Stimulated activated CD4-positive, alpha-beta T cell treated with anti-CD3 and anti-CD28 coated beads, TNF-alpha, amount 100 ng/mL, for 1 hour (primary cell): ENCODE data around the gene KCNK18.
A peak's percentile ranks its signal among the peaks of the same experiment; 100 is the strongest.

Source experiments
- DNase-seq, 3 donors: peaks; one replicate each; pipeline ENCODE4 v3.0.0-alpha.2; 2020; ENCODE audit warnings: low read depth in 3 of 3, low spot score in 1 of 3

Gene KCNK18

DNA sequence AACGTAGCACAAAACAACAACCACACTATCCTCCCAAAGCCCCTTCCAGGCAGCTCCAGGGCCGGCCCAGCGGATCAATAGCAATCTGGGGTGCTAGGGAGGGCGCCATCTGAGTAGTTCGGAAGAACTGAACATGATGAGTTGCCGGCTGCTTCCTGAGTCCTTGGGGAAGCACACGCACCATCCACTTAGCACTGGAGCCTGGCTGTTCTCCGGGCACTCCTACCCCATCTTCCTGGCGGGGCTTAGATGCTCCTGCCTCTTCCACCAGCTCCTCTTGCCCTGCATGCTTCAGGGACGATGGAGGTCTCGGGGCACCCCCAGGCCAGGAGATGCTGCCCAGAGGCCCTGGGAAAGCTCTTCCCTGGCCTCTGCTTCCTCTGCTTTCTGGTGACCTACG is at the start of gene KCNK18:
TSS of gene KCNK18 (plus strand) at position 301 of the 400 bp plus-strand sequence. CDS start at position 301, 0 bp downstream.
- DNase-seq, result no peak

GRCh38 chr10:117148284-117148683 is 49.0 kb upstream of the KCNK18 start:
- DNase-seq, result no peak

DNA sequence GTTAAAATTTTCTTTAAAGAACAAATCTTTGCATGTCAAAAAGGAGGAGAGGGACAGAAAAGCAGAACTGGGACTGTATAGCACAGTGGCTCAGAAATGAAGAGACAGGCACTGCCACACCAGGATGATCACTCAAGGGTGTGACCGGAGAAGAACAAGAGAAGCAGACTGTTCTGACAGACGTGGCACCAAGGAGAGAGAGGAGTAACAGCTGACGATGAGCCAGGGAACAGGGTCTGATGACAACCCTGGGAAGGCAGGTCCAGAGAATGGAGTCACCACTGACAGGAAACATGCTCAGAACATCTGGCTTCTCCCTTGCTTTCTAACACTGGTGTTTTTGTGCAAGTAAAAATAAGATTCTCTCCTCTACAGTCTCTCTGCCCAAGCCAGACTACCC is 44.6 kb upstream of the KCNK18 start:
- no peak for DNase-seq

GRCh38 chr10:117158297-117158696 is 39.0 kb upstream of the KCNK18 start:
- DNase-seq, result no peak

DNA sequence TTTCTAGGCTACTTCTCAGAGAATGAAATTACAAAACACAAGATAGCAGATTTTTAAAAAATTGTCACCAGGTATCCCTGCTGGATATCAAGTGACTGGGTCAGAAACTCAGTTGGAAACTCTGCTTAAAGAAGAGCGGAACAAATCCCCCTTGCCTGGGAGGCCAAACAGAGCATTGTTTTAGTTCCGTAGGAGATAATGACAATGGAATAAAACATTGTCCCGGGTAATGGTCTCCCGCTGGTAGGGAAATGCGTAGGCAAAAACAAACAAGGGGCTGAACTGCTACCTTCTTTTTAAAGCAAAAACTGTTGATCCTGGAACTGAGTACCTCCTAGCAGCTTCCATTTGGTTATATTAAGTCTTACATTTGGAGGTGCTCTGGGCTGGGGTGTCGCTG is 37.9 kb upstream of the KCNK18 start:
- no peak for DNase-seq

GRCh38 chr10:117160567-117160966 is 36.7 kb upstream of the KCNK18 start:
- no peak for DNase-seq

GRCh38 chr10:117161386-117162033 is 35.8 kb upstream of the KCNK18 start:
- no peak for DNase-seq

GRCh38 chr10:117162093-117163060 is 34.9 kb upstream of the KCNK18 start:
- DNase-seq, result no peak

DNA sequence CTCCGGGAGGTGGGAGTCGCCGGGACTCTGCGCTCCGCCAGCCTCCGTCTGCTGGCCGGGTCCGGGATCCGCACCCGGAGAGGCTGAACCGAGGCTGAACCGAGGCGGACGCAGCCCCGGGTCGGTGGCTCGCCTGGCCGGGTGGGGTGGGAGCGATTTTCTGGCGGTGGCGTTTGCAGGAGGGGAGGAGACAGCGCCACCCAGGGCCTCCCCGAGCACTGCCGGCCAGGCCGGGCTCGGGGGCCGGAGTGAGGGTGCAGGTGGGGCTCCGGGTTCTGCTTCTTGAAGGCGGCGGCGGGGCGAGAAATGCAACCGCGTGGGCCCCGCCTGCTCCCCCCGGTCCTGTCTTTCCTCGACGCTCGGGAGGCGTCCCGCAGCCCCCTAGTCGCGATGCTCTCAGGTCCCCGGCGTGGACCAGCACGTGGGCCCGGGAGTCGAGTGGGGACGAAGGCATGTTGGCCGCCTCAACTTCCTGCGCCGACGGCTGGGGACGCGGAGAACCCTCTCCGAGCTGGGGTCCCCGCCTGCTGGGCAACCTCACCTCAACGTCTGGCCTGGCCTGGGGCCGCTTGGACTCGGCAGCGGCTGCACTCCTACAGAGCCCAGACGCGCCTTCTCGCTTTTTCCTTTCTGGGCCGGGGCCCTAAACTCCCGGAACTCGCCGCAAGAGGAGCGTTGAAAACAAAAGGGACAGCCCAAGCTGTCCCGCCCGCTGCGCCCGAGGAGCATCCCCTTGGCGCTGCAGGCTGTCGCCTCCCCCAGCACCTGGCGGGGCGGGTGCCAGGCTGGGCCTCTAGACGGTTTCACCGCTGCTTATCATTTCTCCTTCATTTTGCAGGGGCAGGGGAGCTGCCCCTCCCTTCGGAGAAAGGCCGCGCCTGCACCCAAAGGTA is 34.0 kb upstream of the KCNK18 start:
- DNase-seq, result no peak

GRCh38 chr10:117163954-117164548 is 33.2 kb upstream of the KCNK18 start:
- DNase-seq, result no peak

DNA sequence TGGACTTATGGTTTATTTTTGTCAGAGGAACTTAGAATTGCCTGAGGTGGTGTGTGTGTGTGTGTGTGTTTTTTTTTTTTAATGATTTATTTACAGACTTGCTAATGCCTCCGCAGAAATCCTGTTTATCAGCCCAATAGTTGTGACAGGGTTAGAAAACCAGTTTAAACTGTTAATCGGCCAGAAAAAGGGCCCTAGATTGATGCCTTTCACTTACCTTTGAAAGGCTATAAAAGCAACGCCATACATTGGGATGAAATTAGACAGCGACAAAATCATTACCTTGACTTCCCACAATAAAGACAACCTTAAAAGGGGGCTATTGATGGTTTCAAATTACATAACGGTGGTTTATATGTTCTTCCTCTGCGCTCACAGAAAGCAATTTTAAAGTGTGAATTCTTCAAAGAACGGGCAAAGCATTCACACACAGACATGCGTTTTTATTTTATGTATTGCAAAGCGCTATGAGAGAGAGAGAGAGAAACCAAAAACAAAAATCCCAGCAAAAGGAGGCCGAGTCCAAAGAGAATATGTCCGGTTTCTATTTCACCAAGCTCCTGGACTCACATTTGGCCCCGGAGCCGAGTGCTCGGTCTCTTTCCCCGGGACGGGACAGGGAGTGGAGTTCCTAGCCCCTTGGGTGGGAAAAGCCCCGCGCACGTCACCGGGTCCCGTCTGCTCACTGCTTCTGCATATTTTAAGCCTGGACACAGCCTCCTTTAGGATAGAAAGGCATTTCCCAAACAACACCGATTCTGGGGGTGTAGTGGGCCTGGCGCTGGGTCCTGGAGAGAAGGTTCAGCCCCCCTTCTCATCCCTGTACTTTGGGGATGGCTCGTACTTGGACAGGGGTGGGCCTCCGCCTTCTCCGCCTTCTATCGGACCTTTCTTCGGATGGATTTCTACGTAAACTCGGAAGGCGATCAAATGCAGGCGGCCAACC is 32.4 kb upstream of the KCNK18 start:
- no peak for DNase-seq

- DNase-seq, result no peak
Measured at GRCh38 chr10:117165538-117166417, 31.5 kb upstream of the KCNK18 start.

- DNase-seq, result no peak
Measured at GRCh38 chr10:117166418-117167345, 30.6 kb upstream of the KCNK18 start.

GRCh38 chr10:117167346-117167788 is 29.9 kb upstream of the KCNK18 start:
- DNase-seq, result no peak

DNA sequence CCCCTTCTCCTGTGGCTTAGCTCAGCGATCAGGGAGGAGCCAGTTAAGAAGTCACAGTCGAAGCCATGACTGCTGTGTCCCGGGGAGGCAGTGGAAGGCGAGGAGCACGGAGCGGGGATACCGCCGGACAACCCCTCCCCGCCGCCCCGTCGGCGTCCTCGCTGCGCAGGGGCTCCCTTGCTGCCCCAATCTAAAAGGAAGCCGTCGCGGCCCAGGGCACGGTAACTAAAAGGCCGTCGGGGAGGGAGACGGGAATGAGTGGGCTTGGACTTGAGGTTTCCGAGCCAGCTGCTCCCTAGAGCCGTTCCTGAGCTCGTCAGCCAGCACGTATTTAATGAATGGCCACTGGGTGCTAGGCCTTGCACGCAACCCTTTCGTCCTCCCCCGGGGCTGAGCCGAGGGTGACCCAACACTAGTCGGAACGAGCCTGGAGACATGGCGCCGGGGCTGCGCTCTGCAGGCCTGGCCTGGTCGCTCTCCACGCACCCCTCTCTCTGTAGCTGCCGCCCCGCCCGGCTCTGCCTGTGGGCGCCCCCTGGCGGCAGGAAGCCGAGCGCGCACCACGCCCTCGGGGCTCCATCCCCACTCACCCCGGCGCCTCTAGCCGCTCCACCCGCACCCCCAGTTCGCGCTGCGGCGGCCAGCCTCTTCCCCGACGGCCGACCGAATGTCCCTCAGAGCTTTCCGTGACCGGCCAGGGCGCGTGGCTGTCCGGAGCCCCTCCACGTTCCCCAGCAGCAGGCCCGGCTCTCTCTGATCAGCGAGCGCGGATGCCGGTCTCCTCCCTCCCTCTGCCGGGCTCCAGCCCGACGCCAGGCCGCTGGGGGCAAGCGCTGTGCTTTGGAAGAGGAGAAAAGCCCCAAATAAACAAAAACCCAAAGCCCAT is 29.3 kb upstream of the KCNK18 start:
- peak in 1 of 3 donors; percentile 65 for DNase-seq

DNA sequence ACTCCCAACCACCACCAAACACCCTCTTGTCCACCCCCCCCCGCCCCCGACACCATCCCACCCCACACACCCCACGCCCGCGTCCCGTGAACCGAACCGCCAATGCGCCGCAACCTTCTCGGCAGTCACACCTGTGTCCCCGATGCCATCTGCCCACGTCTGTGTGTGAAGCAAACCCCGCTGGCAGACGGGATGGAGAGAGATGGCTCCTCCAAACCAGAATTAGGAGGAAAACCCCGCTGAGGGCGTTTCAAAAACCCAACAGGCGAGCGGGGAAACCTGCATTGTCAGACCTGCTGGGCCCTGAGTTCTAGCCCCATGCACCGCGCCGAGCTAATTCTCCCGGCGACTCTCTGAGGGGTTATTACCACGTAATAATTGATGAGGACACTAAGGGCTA is 28.6 kb upstream of the KCNK18 start:
- no peak for DNase-seq

- no peak for DNase-seq
Measured at GRCh38 chr10:117169480-117169879, 27.8 kb upstream of the KCNK18 start.
